OCI-LY1 (cell line): ENCODE results near the gene CEBPB.
A peak's percentile ranks its signal among the peaks of the same experiment; 100 is the strongest.

ENCODE experiments used
- H2AFZ ChIP-seq: fragments of 200-600 bp; sonication (generic), shearing (Covaris generic); 2 replicates; pipeline ENCODE4 v1.6.0; 2014; ENCODE audit warnings: antibody characterized with exemption, mild to moderate bottlenecking, low read length
- H3F3A ChIP-seq: fragments of 200-600 bp; sonication (generic), shearing (Covaris generic); 2 replicates; pipeline ENCODE4 v1.6.0; 2014; ENCODE audit warnings: mild to moderate bottlenecking, antibody characterized with exemption, low read length, moderate library complexity; ENCODE audit not compliant: insufficient read depth
- H3K27ac ChIP-seq: fragments of 200-600 bp; sonication (generic); 2 replicates; pipeline ENCODE4 v1.5.1; 2014; ENCODE audit warnings: low read length, mixed run types, mild to moderate bottlenecking, low read depth; ENCODE audit not compliant: poor library complexity, severe bottlenecking
- H3K27me3 ChIP-seq: fragments of 200-600 bp; sonication (generic); 2 replicates; pipeline ENCODE4 v1.6.0; 2014; ENCODE audit warnings: antibody characterized with exemption, mild to moderate bottlenecking, low read length, moderate library complexity; ENCODE audit not compliant: insufficient read depth
- H3K36me3 ChIP-seq: fragments of 200-600 bp; sonication (generic); 2 replicates; pipeline ENCODE4 v1.6.1; 2014; ENCODE audit warnings: mild to moderate bottlenecking, antibody characterized with exemption, low read length, moderate library complexity, mixed read lengths; ENCODE audit not compliant: insufficient read depth
- H3K4me1 ChIP-seq: fragments of 200-600 bp; sonication (generic); 2 replicates; pipeline ENCODE4 v1.5.1; 2014; ENCODE audit warnings: mild to moderate bottlenecking, low read length, moderate library complexity; ENCODE audit not compliant: insufficient read depth, severe bottlenecking
- H3K4me2 ChIP-seq: fragments of 200-600 bp; sonication (generic), shearing (Covaris generic); 2 replicates; pipeline ENCODE4 v1.6.1; 2014; ENCODE audit warnings: low read length
- H3K4me3 ChIP-seq: fragments of 200-600 bp; sonication (generic); 2 replicates; pipeline ENCODE4 v1.5.1; 2014; ENCODE audit warnings: low read length, low read depth, mild to moderate bottlenecking, mixed read lengths; ENCODE audit not compliant: poor library complexity, severe bottlenecking
- H3K79me2 ChIP-seq: fragments of 200-600 bp; shearing (Covaris generic); 2 replicates; pipeline ENCODE4 v1.6.1; 2016; ENCODE audit warnings: mixed run types, low read length, mixed read lengths; ENCODE audit not compliant: insufficient read depth
- H3K9ac ChIP-seq: fragments of 200-600 bp; sonication (generic), shearing (Covaris generic); 2 replicates; pipeline ENCODE4 v1.6.1; 2014; ENCODE audit warnings: mild to moderate bottlenecking, low read length, mixed read lengths
- H3K9me2 ChIP-seq: fragments of 200-600 bp; sonication (generic), shearing (Covaris generic); 2 replicates; pipeline ENCODE4 v1.6.1; 2014; ENCODE audit warnings: low read depth, mild to moderate bottlenecking, low read length, mixed read lengths
- H3K9me3 ChIP-seq: fragments of 200-600 bp; shearing (Covaris generic); 2 replicates; pipeline ENCODE4 v1.6.1; 2014; ENCODE audit warnings: low read length, mixed read lengths
- H4K20me1 ChIP-seq: fragments of 200-600 bp; sonication (generic), shearing (Covaris generic); 2 replicates; pipeline ENCODE4 v1.6.0; 2016; ENCODE audit warnings: mild to moderate bottlenecking, low read length; ENCODE audit not compliant: insufficient read depth
- EZH2 ChIP-seq: fragments of 200-600 bp; sonication (generic), shearing (Covaris generic); IDR thresholded peaks from 2 replicates; pipeline ENCODE4 v1.8.0; 2017; ENCODE audit warnings: borderline replicate concordance, mixed run types, mild to moderate bottlenecking, antibody characterized with exemption, low read length, moderate library complexity, mixed read lengths
- TF ChIP-seq, protein P1 (sequence below): fragments of 200-600 bp; sonication (generic), shearing (Covaris generic); IDR thresholded peaks from 2 replicates; pipeline ENCODE4 v1.5.1; 2017; ENCODE audit warnings: mild to moderate bottlenecking, antibody characterized with exemption, low read length, moderate library complexity, mixed read lengths

The CEBPB gene

GRCh38 chr20:50224052-50224451, 33.4 kb downstream of the CEBPB start:
- Histone ChIP-seq H3K9ac (no peak overlapping the region), H3K27ac (no peak overlapping the region), H3K27me3 (peaks cover 28% of the 10 kb centered on the region), H3K4me3 (no peak overlapping the region), H3K9me3 (no peaks in the 10 kb centered on the region), H4K20me1 (no peaks in the 10 kb centered on the region), H3F3A (no peaks in the 10 kb centered on the region), H3K4me2 (no peak overlapping the region), H2AFZ (no peak overlapping the region), H3K9me2 (no peaks in the 10 kb centered on the region), H3K36me3 (no peaks in the 10 kb centered on the region), H3K79me2 (no peaks in the 10 kb centered on the region), H3K4me1 (no peaks in the 10 kb centered on the region)
- no peak for TF ChIP-seq EZH2
- TF ChIP-seq, protein P1, sequence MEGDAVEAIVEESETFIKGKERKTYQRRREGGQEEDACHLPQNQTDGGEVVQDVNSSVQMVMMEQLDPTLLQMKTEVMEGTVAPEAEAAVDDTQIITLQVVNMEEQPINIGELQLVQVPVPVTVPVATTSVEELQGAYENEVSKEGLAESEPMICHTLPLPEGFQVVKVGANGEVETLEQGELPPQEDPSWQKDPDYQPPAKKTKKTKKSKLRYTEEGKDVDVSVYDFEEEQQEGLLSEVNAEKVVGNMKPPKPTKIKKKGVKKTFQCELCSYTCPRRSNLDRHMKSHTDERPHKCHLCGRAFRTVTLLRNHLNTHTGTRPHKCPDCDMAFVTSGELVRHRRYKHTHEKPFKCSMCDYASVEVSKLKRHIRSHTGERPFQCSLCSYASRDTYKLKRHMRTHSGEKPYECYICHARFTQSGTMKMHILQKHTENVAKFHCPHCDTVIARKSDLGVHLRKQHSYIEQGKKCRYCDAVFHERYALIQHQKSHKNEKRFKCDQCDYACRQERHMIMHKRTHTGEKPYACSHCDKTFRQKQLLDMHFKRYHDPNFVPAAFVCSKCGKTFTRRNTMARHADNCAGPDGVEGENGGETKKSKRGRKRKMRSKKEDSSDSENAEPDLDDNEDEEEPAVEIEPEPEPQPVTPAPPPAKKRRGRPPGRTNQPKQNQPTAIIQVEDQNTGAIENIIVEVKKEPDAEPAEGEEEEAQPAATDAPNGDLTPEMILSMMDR: no peak

- H4K20me1 ChIP-seq: no peaks in the 10 kb centered on the region
- no peak overlapping the region for H3K27ac ChIP-seq
- H3K4me3 ChIP-seq: no peak overlapping the region
- H2AFZ ChIP-seq: no peak overlapping the region
- H3K27me3 ChIP-seq: peaks cover 26% of the 10 kb centered on the region
- no peaks in the 10 kb centered on the region for H3F3A ChIP-seq
- TF ChIP-seq, protein P1: peak; percentile 22; the same call in 1 of the 2 replicates
- no peak for TF ChIP-seq EZH2
- H3K9me2 ChIP-seq: no peaks in the 10 kb centered on the region
- H3K79me2 ChIP-seq: no peaks in the 10 kb centered on the region
- H3K9ac ChIP-seq: no peak overlapping the region
- H3K4me1 ChIP-seq: no peaks in the 10 kb centered on the region
- H3K9me3 ChIP-seq: no peaks in the 10 kb centered on the region
- no peaks in the 10 kb centered on the region for H3K36me3 ChIP-seq
- no peak overlapping the region for H3K4me2 ChIP-seq
Observed at GRCh38 chr20:50224531-50225255, 34.1 kb downstream of the CEBPB start.

- Histone ChIP-seq H3K9me2 (no peaks in the 10 kb centered on the region), H3K4me3 (no peak overlapping the region), H3K9ac (no peak overlapping the region), H3K4me1 (no peaks in the 10 kb centered on the region), H3K9me3 (no peaks in the 10 kb centered on the region), H4K20me1 (no peaks in the 10 kb centered on the region), H3K27me3 (peaks cover 26% of the 10 kb centered on the region), H3K4me2 (no peak overlapping the region), H3K36me3 (no peaks in the 10 kb centered on the region), H2AFZ (no peak overlapping the region), H3F3A (no peaks in the 10 kb centered on the region), H3K79me2 (no peaks in the 10 kb centered on the region), H3K27ac (no peak overlapping the region)
- TF ChIP-seq, protein P1: no peak
- no peak for TF ChIP-seq EZH2
Observed at GRCh38 chr20:50226093-50226974, 35.7 kb downstream of the CEBPB start.
